Aorta (tissue), 5 donors: Measurements from ENCODE around the gene TTLL11. TPM values are rescaled to one million over a fixed set of nuclear protein-coding genes. Genes with fewer than 3 reads are reported as not detected.

Experiments used
- ATAC-seq: fragments of 200-7000 bp; cut with Tn5 transposase; one replicate; pipeline ENCODE4 v1.9.1; 2022; ENCODE audit warnings: moderate library complexity; ENCODE audit not compliant: low FRiP score
- DNase-seq, 2 donors: peaks; one replicate each; pipeline ENCODE4 v3.0.0-alpha.2; 2020
- H3K27ac ChIP-seq, 2 donors: one replicate each; pipeline ENCODE4 v1.5.1; 2013; ENCODE audit warnings: low read length in 2 of 2, mild to moderate bottlenecking in 2 of 2, moderate library complexity in 2 of 2, control low read depth in 1 of 2, inconsistent platforms in 1 of 2, low read depth in 1 of 2
- H3K27me3 ChIP-seq, 2 donors: one replicate each; pipeline ENCODE4 v1.6.1; 2013; ENCODE audit warnings: control low read depth in 1 of 2, low read length in 1 of 2, mild to moderate bottlenecking in 1 of 2, moderate library complexity in 1 of 2; ENCODE audit not compliant: insufficient read depth in 2 of 2, control insufficient read depth in 1 of 2
- H3K36me3 ChIP-seq, 2 donors: one replicate each; pipeline ENCODE4 v1.6.1; 2013; ENCODE audit warnings: control low read depth in 1 of 2, low read length in 1 of 2, mild to moderate bottlenecking in 1 of 2; ENCODE audit not compliant: insufficient read depth in 2 of 2, control insufficient read depth in 1 of 2
- H3K4me1 ChIP-seq, 2 donors: one replicate each; pipeline ENCODE4 v1.6.1; 2013; ENCODE audit warnings: low read length in 2 of 2, control low read depth in 1 of 2, mild to moderate bottlenecking in 1 of 2, moderate library complexity in 1 of 2; ENCODE audit not compliant: insufficient read depth in 2 of 2, control insufficient read depth in 1 of 2
- H3K4me3 ChIP-seq, 2 donors: one replicate each; pipeline ENCODE4 v1.5.1; 2013; ENCODE audit warnings: low read length in 2 of 2, control low read depth in 1 of 2, mild to moderate bottlenecking in 1 of 2
- H3K9me3 ChIP-seq: one replicate; pipeline ENCODE4 v1.6.1; 2013; ENCODE audit warnings: mild to moderate bottlenecking, low read length; ENCODE audit not compliant: control insufficient read depth
- WGBS, 2 donors: extraction: QIAGEN DNeasy Blood & Tissue Kit; methylation state at CpG; one replicate each; pipeline ENCODE4 v1.1.7; 2013; 5-methylcytosine and 5-hydroxymethylcytosine counted together
- intact Hi-C, 2 donors: fragments of 100-400 bp; cut with DNase I; formaldehyde crosslinking; loops; one replicate each; pipeline versions ENCODE4 v1.14.2 to v1.15.0; 2022
- polyA plus RNA-seq, 2 donors: library from polyadenylated mRNA; stranded (reverse); fragments of 200-250 nt; gene quantifications; one replicate each; pipeline ENCODE4 v1.2.3, GENCODE V29; 2013
- total RNA-seq, 2 donors: library from RNA; stranded (reverse); fragmentation: NEBNext Ultra II Directional; extraction: Animal tissue kit (Norgen Biotek cat#: 25700); gene quantifications; one replicate each; pipeline ENCODE4 v1.2.1, GENCODE V29; 2021
- donor health status: healthy with polysubstance abuse.
- donor health status: Bipolar disorder and iron deficiency.
- donor health status: DM: no; HTN: no; CAD: no.
- donor health status: DM: no; HTN: no; CAD: no.
- donor health status: DM: yes; HTN: yes; CAD: no.

Gene TTLL11
- total and polyA plus RNA-seq, 4 donors = 7.7 to 31.4 (median 18.3) TPM

GRCh38 chr9:122103985-122104384, 10.9 kb upstream of the TTLL11 start:
- ATAC-seq = no peak

GRCh38 chr9:122102156-122102555, 9.0 kb upstream of the TTLL11 start:
- Histone ChIP-seq H3K4me1 (no peaks in the 10 kb centered on the region), H3K36me3 (no peaks in the 10 kb centered on the region), H3K4me3 (no peak overlapping the region), H3K9me3 (no peaks in the 10 kb centered on the region), H3K27ac (no peak overlapping the region), H3K27me3 (no peaks in the 10 kb centered on the region)
- DNase-seq = peak in 1 of 2 donors; percentile 44
- 96 to 100% methylated on average over 2 of the region's 2 CpGs for WGBS, 2 donors
- intact Hi-C loops = loop anchor here in 1 of 2 donors (10.0 kb wide), 1 partner anchor 703 kb away; the partner anchor contains the start of gene OR1K1
- ATAC-seq = no peak

More at GRCh38 chr9:122103985-122104384, 10.9 kb upstream of the TTLL11 start:
- no peak for DNase-seq
- intact Hi-C loops = loop anchor here in 1 of 2 donors (10.0 kb wide), 1 partner anchor 701 kb away; the partner anchor contains the start of gene OR1K1
- no peak overlapping the region for H3K4me3 ChIP-seq
- H3K9me3 ChIP-seq = no peaks in the 10 kb centered on the region
- WGBS, 2 donors = 99 to 100% methylated on average over 1 of the region's 1 CpG
- no peaks in the 10 kb centered on the region for H3K36me3 ChIP-seq
- no peaks in the 10 kb centered on the region for H3K27me3 ChIP-seq
- no peak overlapping the region for H3K27ac ChIP-seq
- no peaks in the 10 kb centered on the region for H3K4me1 ChIP-seq

GRCh38 chr9:122100756-122101155, 7.6 kb upstream of the TTLL11 start:
- Histone ChIP-seq H3K27ac (no peak overlapping the region), H3K27me3 (no peaks in the 10 kb centered on the region), H3K9me3 (no peaks in the 10 kb centered on the region), H3K36me3 (no peaks in the 10 kb centered on the region), H3K4me3 (no peak overlapping the region), H3K4me1 (no peaks in the 10 kb centered on the region)
- DNase-seq (peak in 1 of 2 donors; percentile 39), ATAC-seq (no peak)
- intact Hi-C loops = loop anchor here (2.0 to 10.0 kb wide), 3 partner anchors 20 to 704 kb away; partner anchors contain the start of gene OR1K1 (in 1 of the 2)
- WGBS, 2 donors = 95 to 98% methylated on average over 7 of the region's 7 CpGs

GRCh38 chr9:122099271-122099869, 6.3 kb upstream of the TTLL11 start:
- peak; percentile 87 for ATAC-seq
- Histone ChIP-seq H3K27me3 (no peaks in the 10 kb centered on the region), H3K27ac (no peak overlapping the region), H3K9me3 (no peaks in the 10 kb centered on the region), H3K36me3 (no peaks in the 10 kb centered on the region), H3K4me3 (no peak overlapping the region), H3K4me1 (no peaks in the 10 kb centered on the region)
- intact Hi-C loops = loop anchor here (1.0 kb wide), 1 partner anchor 251 kb away; no protein-coding TSS in a partner anchor
- DNase-seq = peak; percentile 87 to 94
- 48 to 49% methylated on average over 16 of the region's 16 CpGs for WGBS, 2 donors

- Histone ChIP-seq H3K4me1 (no peaks in the 10 kb centered on the region), H3K27ac (no peak overlapping the region), H3K36me3 (no peaks in the 10 kb centered on the region), H3K4me3 (no peak overlapping the region), H3K9me3 (no peaks in the 10 kb centered on the region), H3K27me3 (no peaks in the 10 kb centered on the region)
- WGBS, 2 donors = 77% methylated on average over 8 of the region's 8 CpGs
- intact Hi-C loops = no loop called here
- no peak for ATAC-seq
- no peak for DNase-seq
Observed at GRCh38 chr9:122097679-122098315, 4.7 kb upstream of the TTLL11 start.

- no peak overlapping the region for H3K4me3 ChIP-seq
- H3K4me1 ChIP-seq = no peaks in the 10 kb centered on the region
- no peaks in the 10 kb centered on the region for H3K36me3 ChIP-seq
- WGBS, 2 donors = 83 to 95% methylated on average over 4 of the region's 4 CpGs
- DNase-seq (no peak), ATAC-seq (no peak)
- H3K9me3 ChIP-seq = no peaks in the 10 kb centered on the region
- H3K27me3 ChIP-seq = no peaks in the 10 kb centered on the region
- H3K27ac ChIP-seq = no peak overlapping the region
- intact Hi-C loops = no loop called here
Observed at GRCh38 chr9:122096620-122097415, 3.7 kb upstream of the TTLL11 start.

- intact Hi-C loops = no loop called here
- DNase-seq = no peak
- 39% methylated on average over 14 of the region's 14 CpGs for WGBS, 2 donors
- Histone ChIP-seq H3K4me3 (no peak overlapping the region), H3K27me3 (no peaks in the 10 kb centered on the region), H3K27ac (no peak overlapping the region), H3K9me3 (no peaks in the 10 kb centered on the region), H3K36me3 (no peaks in the 10 kb centered on the region), H3K4me1 (peaks cover 0 to 10% of the 10 kb centered on the region in 2 donors)
- no peak for ATAC-seq
Observed at GRCh38 chr9:122095010-122095767, 2.1 kb upstream of the TTLL11 start.
